ENCODE measurements around the gene TNNI3K. TPM values are rescaled to one million over a fixed set of nuclear protein-coding genes. Genes with fewer than 3 reads are reported as not detected.

The TNNI3K gene
- total and polyA plus RNA-seq, 10 of the 15 experiments (the other 5 are each of a cell fraction or from before 2014, with no cell fraction given) = 0.14 to 1.6 (median 0.44) TPM; not detected in 4

- ChIA-PET RAD21 (ENCODE audit: unreplicated experiment) (no interaction called here), SMC1A (ENCODE audit: uncharacterized antibody, unreplicated experiment) (no interaction called here), CTCF (no interaction called here), POLR2A (no interaction called here)
- Histone ChIP-seq H3K4me3 (no peak overlapping the region), H3K79me2 (ENCODE audit: control insufficient read depth, insufficient read depth, low read length) (no peaks in the 10 kb centered on the region), H3K4me1 (ENCODE audit: control insufficient read depth, insufficient read depth, low read length) (peaks cover 6% of the 10 kb centered on the region; the same call in 1 of the 2 replicates), H3K4me2 (ENCODE audit: control insufficient read depth, insufficient read depth) (no peak overlapping the region), H4K20me1 (ENCODE audit: control insufficient read depth, insufficient read depth) (no peaks in the 10 kb centered on the region), H3K27ac (ENCODE audit: control insufficient read depth, insufficient read depth) (no peak overlapping the region), H3K36me3 (ENCODE audit: control insufficient read depth in 2 of 2, insufficient read depth in 2 of 2, low read length in 1 of 2) (no peaks in the 10 kb centered on the region), H3K9ac (ENCODE audit: control insufficient read depth, insufficient read depth, low read length) (no peak overlapping the region), H3K9me3 (replicated peaks; ENCODE audit: control insufficient read depth, insufficient read depth, low read length) (no peaks in the 10 kb centered on the region), H2AFZ (ENCODE audit: control insufficient read depth, low read depth, low read length) (no peak overlapping the region), H3K27me3 (replicated peaks in 1 of 2; ENCODE audit: control insufficient read depth in 2 of 2, insufficient read depth in 2 of 2, low read length in 1 of 2) (no peaks in the 10 kb centered on the region)
- DNase-seq (ENCODE audit: low read depth, low spot score) (no peak), FAIRE-seq (no peak), ATAC-seq (no peak)
- no TSS peak for BruUV-seq (replicated peaks)
- intact Hi-C loops (cut with micrococcal nuclease; ENCODE audit: unreplicated experiment) = loop anchor here (5.0 kb wide), 1 partner anchor 104 kb away; no protein-coding TSS in a partner anchor
- TF ChIP-seq FOS (IDR thresholded peaks at IDR 0.05; ENCODE audit: borderline replicate concordance, extremely low read depth, insufficient read length) = no peak
- no peak for TF ChIP-seq MTA3 (IDR thresholded peaks at IDR 0.05; ENCODE audit: borderline replicate concordance, low read length)
- TF ChIP-seq HDAC6 (IDR thresholded peaks at IDR 0.05; ENCODE audit: unreplicated experiment) = no peak
- TF ChIP-seq CEBPB (IDR thresholded peaks at IDR 0.05; ENCODE audit: borderline replicate concordance in 1 of 2, low read depth in 2 of 2, low read length in 2 of 2) = no peak
- no peak for TF ChIP-seq RBBP5 (conservative IDR thresholded peaks at IDR 0.05)
- TF ChIP-seq NRF1 (conservative IDR thresholded peaks at IDR 0.05; ENCODE audit: low read depth, low read length) = no peak
- no peak for TF ChIP-seq NKRF (conservative IDR thresholded peaks at IDR 0.05)
- TF ChIP-seq CREB1 (IDR thresholded peaks at IDR 0.05; ENCODE audit: low read depth) = no peak
- no peak for TF ChIP-seq YY1 (IDR thresholded peaks at IDR 0.05; ENCODE audit: low read depth, low read length)
- in situ Hi-C loops (cut with MboI) = no loop called here
- WGBS (ENCODE audit: insufficient coverage, insufficient replicate concordance, low lambda C conversion rate, missing lambda C conversion rate) = 64% methylated on average over 2 of the region's 2 CpGs
These were observed 342.9 kb downstream of the TNNI3K start for GRCh38 chr1:74578101-74578500.

Measured in GM12878 (cell line).